Activated CD8-positive, alpha-beta memory T cell treated with anti-CD3 and anti-CD28 coated beads, Interleukin-2, amount 10 ng/mL, durations not matched to agents 7 days and 5 days (primary cell): ENCODE data around the gene CATSPER3. TPM values are rescaled to one million over a fixed set of nuclear protein-coding genes. Genes with fewer than 3 reads are reported as not detected.

ENCODE experiments used
- ATAC-seq: fragments of 150-1000 bp; cut with Tn5 transposase; one replicate; pipeline ENCODE4 v1.10.0; 2021; ENCODE audit warnings: moderate library complexity
- CTCF ChIA-PET: fragments of 350-600 bp; sonication (Branson Sonifier 250); formaldehyde crosslinking; loops from one replicate; lab custom pipeline; 2021; ENCODE audit warnings: antibody characterized with exemption; lab: Charles Lee
- DNase-seq: peaks from one replicate; pipeline ENCODE4 v3.0.0-alpha.2; 2020
- H3K27ac Mint-ChIP-seq: one replicate; pipeline ENCODE4 v1.8.0; 2021; ENCODE audit warnings: mild to moderate bottlenecking, mixed read lengths
- H3K27me3 Mint-ChIP-seq: one replicate; pipeline ENCODE4 v1.8.0; 2021; ENCODE audit warnings: mixed read lengths
- H3K36me3 Mint-ChIP-seq: one replicate; pipeline ENCODE4 v1.8.0; 2021; ENCODE audit warnings: mild to moderate bottlenecking, mixed read lengths
- H3K4me1 Mint-ChIP-seq: one replicate; pipeline ENCODE4 v1.8.0; 2021; ENCODE audit warnings: mixed read lengths
- H3K4me3 Mint-ChIP-seq: one replicate; pipeline ENCODE4 v1.8.0; 2021; ENCODE audit warnings: mild to moderate bottlenecking, moderate library complexity, mixed read lengths
- H3K9me3 Mint-ChIP-seq: one replicate; pipeline ENCODE4 v1.8.0; 2022; ENCODE audit warnings: low read depth, mixed read lengths
- total RNA-seq, 2 experiments: library from RNA; stranded (reverse); gene quantifications; one replicate each; pipeline ENCODE4 v1.2.3, GENCODE V29; 2021

CATSPER3 gene
- total RNA-seq, 2 experiments from 2014 or later = 0.61 to 0.82 TPM

GRCh38 chr5:135051872-135052271 lies 84.2 kb downstream of the CATSPER3 start:
- DNase-seq = no peak

GRCh38 chr5:135052511-135053145 lies 84.9 kb downstream of the CATSPER3 start:
- Mint-ChIP-seq H3K27me3 (peaks cover 78% of the 10 kb centered on the region), H3K27ac (no peak overlapping the region), H3K36me3 (no peaks in the 10 kb centered on the region), H3K4me1 (peaks cover 3% of the 10 kb centered on the region), H3K9me3 (no peaks in the 10 kb centered on the region), H3K4me3 (no peak overlapping the region)
- CTCF ChIA-PET = interaction anchor here (0.6 kb wide), 1 partner anchor 1009 kb away, joined by 3 read pairs; no protein-coding TSS in a partner anchor
- ATAC-seq (no peak), DNase-seq (no peak)

More at GRCh38 chr5:135051872-135052271, 84.2 kb downstream of the CATSPER3 start:
- H3K4me3 Mint-ChIP-seq = no peak overlapping the region
- CTCF ChIA-PET = no interaction called here
- no peaks in the 10 kb centered on the region for H3K36me3 Mint-ChIP-seq
- H3K27ac Mint-ChIP-seq = no peak overlapping the region
- peaks cover 83% of the 10 kb centered on the region for H3K27me3 Mint-ChIP-seq
- peaks cover 3% of the 10 kb centered on the region for H3K4me1 Mint-ChIP-seq
- no peaks in the 10 kb centered on the region for H3K9me3 Mint-ChIP-seq
- ATAC-seq = no peak

- CTCF ChIA-PET = interaction anchor here (0.6 kb wide), 1 partner anchor 1010 kb away, joined by 3 read pairs; no protein-coding TSS in a partner anchor
- Mint-ChIP-seq H3K27me3 (peaks cover 80% of the 10 kb centered on the region), H3K4me3 (no peak overlapping the region), H3K4me1 (peaks cover 3% of the 10 kb centered on the region), H3K27ac (no peak overlapping the region), H3K9me3 (no peaks in the 10 kb centered on the region), H3K36me3 (no peaks in the 10 kb centered on the region)
- DNase-seq (no peak), ATAC-seq (no peak)
Observed at GRCh38 chr5:135053278-135053677, 85.6 kb downstream of the CATSPER3 start.

GRCh38 chr5:135053989-135054388 lies 86.3 kb downstream of the CATSPER3 start:
- CTCF ChIA-PET = no interaction called here
- Mint-ChIP-seq H3K4me3 (no peak overlapping the region), H3K27ac (no peak overlapping the region), H3K9me3 (no peaks in the 10 kb centered on the region), H3K36me3 (no peaks in the 10 kb centered on the region), H3K27me3 (peaks cover 75% of the 10 kb centered on the region), H3K4me1 (peaks cover 3% of the 10 kb centered on the region)
- DNase-seq (no peak), ATAC-seq (no peak)

GRCh38 chr5:135054546-135054945 lies 86.8 kb downstream of the CATSPER3 start:
- no peak for ATAC-seq
- H3K4me3 Mint-ChIP-seq = no peak overlapping the region
- no peak for DNase-seq
- H3K27me3 Mint-ChIP-seq = peaks cover 70% of the 10 kb centered on the region
- CTCF ChIA-PET = no interaction called here
- H3K9me3 Mint-ChIP-seq = no peaks in the 10 kb centered on the region
- no peak overlapping the region for H3K27ac Mint-ChIP-seq
- no peaks in the 10 kb centered on the region for H3K36me3 Mint-ChIP-seq
- H3K4me1 Mint-ChIP-seq = peaks cover 3% of the 10 kb centered on the region

- no peaks in the 10 kb centered on the region for H3K9me3 Mint-ChIP-seq
- no peak for ATAC-seq
- H3K4me1 Mint-ChIP-seq = peaks cover 3% of the 10 kb centered on the region
- no peaks in the 10 kb centered on the region for H3K36me3 Mint-ChIP-seq
- H3K4me3 Mint-ChIP-seq = no peak overlapping the region
- no peak overlapping the region for H3K27ac Mint-ChIP-seq
- CTCF ChIA-PET = no interaction called here
- DNase-seq = no peak
- H3K27me3 Mint-ChIP-seq = peaks cover 62% of the 10 kb centered on the region
Observed at GRCh38 chr5:135055396-135055795, 87.7 kb downstream of the CATSPER3 start.

GRCh38 chr5:135056316-135057030 lies 88.8 kb downstream of the CATSPER3 start:
- Mint-ChIP-seq H3K36me3 (no peaks in the 10 kb centered on the region), H3K27me3 (peaks cover 53% of the 10 kb centered on the region), H3K4me3 (no peak overlapping the region), H3K9me3 (no peaks in the 10 kb centered on the region), H3K27ac (no peak overlapping the region), H3K4me1 (peaks cover 3% of the 10 kb centered on the region)
- DNase-seq = no peak
- CTCF ChIA-PET = no interaction called here
- ATAC-seq = no peak

- Mint-ChIP-seq H3K36me3 (no peaks in the 10 kb centered on the region), H3K4me3 (no peak overlapping the region), H3K9me3 (no peaks in the 10 kb centered on the region), H3K4me1 (peaks cover 3% of the 10 kb centered on the region), H3K27me3 (peaks cover 45% of the 10 kb centered on the region), H3K27ac (no peak overlapping the region)
- CTCF ChIA-PET = no interaction called here
- DNase-seq (no peak), ATAC-seq (no peak)
Observed at GRCh38 chr5:135057233-135057632, 89.5 kb downstream of the CATSPER3 start.

- no peak for ATAC-seq
- CTCF ChIA-PET = interaction anchor here (0.6 kb wide), 1 partner anchor 125 kb away, joined by 3 read pairs; no protein-coding TSS in a partner anchor
- no peak for DNase-seq
- peaks cover 34% of the 10 kb centered on the region for H3K27me3 Mint-ChIP-seq
- H3K27ac Mint-ChIP-seq = no peak overlapping the region
- H3K4me1 Mint-ChIP-seq = peaks cover 2% of the 10 kb centered on the region
- H3K9me3 Mint-ChIP-seq = no peaks in the 10 kb centered on the region
- no peaks in the 10 kb centered on the region for H3K36me3 Mint-ChIP-seq
- no peak overlapping the region for H3K4me3 Mint-ChIP-seq
Observed at GRCh38 chr5:135058331-135058732, 90.6 kb downstream of the CATSPER3 start.

GRCh38 chr5:135059000-135059923 lies 91.6 kb downstream of the CATSPER3 start:
- no peak overlapping the region for H3K27ac Mint-ChIP-seq
- CTCF ChIA-PET = no interaction called here
- H3K9me3 Mint-ChIP-seq = no peaks in the 10 kb centered on the region
- H3K4me3 Mint-ChIP-seq = no peak overlapping the region
- ATAC-seq (no peak), DNase-seq (no peak)
- H3K27me3 Mint-ChIP-seq = peaks cover 25% of the 10 kb centered on the region
- no peaks in the 10 kb centered on the region for H3K36me3 Mint-ChIP-seq
- no peaks in the 10 kb centered on the region for H3K4me1 Mint-ChIP-seq

GRCh38 chr5:135060021-135060420 lies 92.3 kb downstream of the CATSPER3 start:
- no peak for ATAC-seq
- no peak for DNase-seq
- CTCF ChIA-PET = no interaction called here
- Mint-ChIP-seq H3K4me3 (no peak overlapping the region), H3K4me1 (no peaks in the 10 kb centered on the region), H3K27me3 (peaks cover 19% of the 10 kb centered on the region), H3K27ac (no peak overlapping the region), H3K9me3 (no peaks in the 10 kb centered on the region), H3K36me3 (no peaks in the 10 kb centered on the region)

- DNase-seq (no peak), ATAC-seq (no peak)
- H3K9me3 Mint-ChIP-seq = no peaks in the 10 kb centered on the region
- peaks cover 15% of the 10 kb centered on the region for H3K27me3 Mint-ChIP-seq
- H3K4me1 Mint-ChIP-seq = no peaks in the 10 kb centered on the region
- H3K27ac Mint-ChIP-seq = no peak overlapping the region
- no peaks in the 10 kb centered on the region for H3K36me3 Mint-ChIP-seq
- H3K4me3 Mint-ChIP-seq = no peak overlapping the region
- CTCF ChIA-PET = no interaction called here
Observed at GRCh38 chr5:135061001-135061400, 93.3 kb downstream of the CATSPER3 start.
